ENCODE data around the gene SERPINA7. TPM values are rescaled to one million over a fixed set of nuclear protein-coding genes. Genes with fewer than 3 reads are reported as not detected.
"Not testable (repeated sequence)": the region's sequence is repeated elsewhere in the genome, so short reads cannot be mapped to it uniquely, and the experiment has no call there.

The SERPINA7 gene
- total RNA-seq, 1 donor from 2014 or later: not detected

- Mint-ChIP-seq H3K36me3 (no peaks in the 10 kb centered on the region), H3K9me3 (peaks cover 3% of the 10 kb centered on the region), H3K4me3 (no peak overlapping the region), H3K27ac (no peak overlapping the region), H3K4me1 (no peaks in the 10 kb centered on the region), H3K27me3 (ENCODE audit: insufficient read depth, low read depth) (peaks cover 3% of the 10 kb centered on the region)
- H3K27me3 ChIP-seq: no peaks in the 10 kb centered on the region
- no peak overlapping the region for H3K9ac ChIP-seq
- H3K36me3 ChIP-seq: no peaks in the 10 kb centered on the region
- no peaks in the 10 kb centered on the region for H3F3A ChIP-seq (ENCODE audit: low read depth)
- H3K9me3 ChIP-seq (ENCODE audit: low read depth): peaks cover 3% of the 10 kb centered on the region
- no peaks in the 10 kb centered on the region for H3K4me1 ChIP-seq
- H4K20me1 ChIP-seq (ENCODE audit: low read depth): no peaks in the 10 kb centered on the region
- no peak overlapping the region for H2AFZ ChIP-seq (replicated peaks)
- H3K4me2 ChIP-seq: no peak overlapping the region
- H3K27ac ChIP-seq: no peak overlapping the region
- no peak for DNase-seq (ENCODE audit: low spot score)
- TF ChIP-seq EZH2phosphoT487 (IDR thresholded peaks at IDR 0.05): no peak
- no peak for TF ChIP-seq CTCF (IDR thresholded peaks at IDR 0.05)
- TF ChIP-seq EZH2 (IDR thresholded peaks at IDR 0.05): no peak
- H3K4me3 ChIP-seq: no peak overlapping the region
- H3K79me2 ChIP-seq (ENCODE audit: low read depth): no peaks in the 10 kb centered on the region
Measured at GRCh38 chrX:106007815-106008214, 30.7 kb downstream of the SERPINA7 start.

DNA sequence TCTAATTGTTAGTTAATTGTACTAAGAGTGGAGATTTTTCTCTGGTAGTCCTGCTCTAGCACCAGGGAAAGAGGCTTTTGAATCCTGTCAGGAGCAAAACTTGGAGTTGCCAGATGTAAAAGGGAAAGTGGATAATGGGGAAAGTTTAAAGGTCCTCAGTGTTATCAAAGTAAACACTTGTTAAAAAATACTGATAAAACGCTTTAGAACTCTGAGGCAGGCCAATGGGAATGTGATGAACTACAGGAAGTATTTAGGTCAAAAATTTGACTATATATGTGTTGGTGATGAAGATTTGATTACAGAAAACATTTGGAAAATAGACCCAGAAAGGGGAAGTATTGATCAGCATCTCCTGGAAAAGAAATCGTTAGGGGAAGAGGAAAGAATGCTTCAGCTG, 32.8 kb downstream of the SERPINA7 start:
- Histone ChIP-seq H3K27ac (no peak overlapping the region), H3K9me3 (ENCODE audit: low read depth) (peaks cover 3% of the 10 kb centered on the region), H2AFZ (replicated peaks) (no peak overlapping the region), H3K36me3 (no peaks in the 10 kb centered on the region), H3K79me2 (ENCODE audit: low read depth) (no peaks in the 10 kb centered on the region), H3K4me2 (no peak overlapping the region), H3K9ac (no peak overlapping the region), H3F3A (ENCODE audit: low read depth) (no peaks in the 10 kb centered on the region), H3K27me3 (no peaks in the 10 kb centered on the region), H3K4me3 (no peak overlapping the region), H3K4me1 (no peaks in the 10 kb centered on the region), H4K20me1 (ENCODE audit: low read depth) (no peaks in the 10 kb centered on the region)
- no peaks in the 10 kb centered on the region for H3K9me3 Mint-ChIP-seq
- no peak overlapping the region for H3K27ac Mint-ChIP-seq
- no peak for TF ChIP-seq EZH2 (IDR thresholded peaks at IDR 0.05)
- TF ChIP-seq CTCF (IDR thresholded peaks at IDR 0.05): no peak
- TF ChIP-seq EZH2phosphoT487 (IDR thresholded peaks at IDR 0.05): no peak
- no peaks in the 10 kb centered on the region for H3K4me1 Mint-ChIP-seq
- H3K27me3 Mint-ChIP-seq (ENCODE audit: insufficient read depth, low read depth): peaks cover 3% of the 10 kb centered on the region
- H3K36me3 Mint-ChIP-seq: no peaks in the 10 kb centered on the region
- H3K4me3 Mint-ChIP-seq: no peak overlapping the region
- no peak for DNase-seq (ENCODE audit: low spot score)

- H3K9me3 Mint-ChIP-seq; H3K36me3 ChIP-seq; H3K27ac ChIP-seq; H3K9me3 ChIP-seq (ENCODE audit: low read depth); H3K27me3 ChIP-seq; H3K79me2 ChIP-seq (ENCODE audit: low read depth); H3K4me1 ChIP-seq; H4K20me1 ChIP-seq (ENCODE audit: low read depth); H3F3A ChIP-seq (ENCODE audit: low read depth); H3K4me3 ChIP-seq; H3K4me1 Mint-ChIP-seq; H3K27ac Mint-ChIP-seq; H3K27me3 Mint-ChIP-seq (ENCODE audit: insufficient read depth, low read depth); DNase-seq (ENCODE audit: low spot score); H3K36me3 Mint-ChIP-seq; H2AFZ ChIP-seq (replicated peaks); H3K9ac ChIP-seq; H3K4me2 ChIP-seq; H3K4me3 Mint-ChIP-seq: not testable (repeated sequence)
Measured at GRCh38 chrX:106000609-106001008, 37.9 kb downstream of the SERPINA7 start.

- Histone ChIP-seq H3K4me2 (no peak overlapping the region), H3F3A (ENCODE audit: low read depth) (no peaks in the 10 kb centered on the region), H2AFZ (replicated peaks) (no peak overlapping the region), H3K36me3 (no peaks in the 10 kb centered on the region), H3K27me3 (no peaks in the 10 kb centered on the region), H3K9ac (no peak overlapping the region), H3K4me3 (no peak overlapping the region), H3K4me1 (no peaks in the 10 kb centered on the region), H3K27ac (no peak overlapping the region), H3K79me2 (ENCODE audit: low read depth) (no peaks in the 10 kb centered on the region), H4K20me1 (ENCODE audit: low read depth) (no peaks in the 10 kb centered on the region), H3K9me3 (ENCODE audit: low read depth) (peaks cover 7% of the 10 kb centered on the region)
- H3K36me3 Mint-ChIP-seq: no peaks in the 10 kb centered on the region
- H3K27ac Mint-ChIP-seq: no peak overlapping the region
- peaks cover 3% of the 10 kb centered on the region for H3K27me3 Mint-ChIP-seq (ENCODE audit: insufficient read depth, low read depth)
- H3K9me3 Mint-ChIP-seq: no peaks in the 10 kb centered on the region
- TF ChIP-seq EZH2phosphoT487 (IDR thresholded peaks at IDR 0.05) (no peak), CTCF (IDR thresholded peaks at IDR 0.05) (no peak), EZH2 (IDR thresholded peaks at IDR 0.05) (no peak)
- no peak for DNase-seq (ENCODE audit: low spot score)
- no peaks in the 10 kb centered on the region for H3K4me1 Mint-ChIP-seq
- no peak overlapping the region for H3K4me3 Mint-ChIP-seq
Measured at GRCh38 chrX:106000203-106000602, 38.3 kb downstream of the SERPINA7 start.

Measured in neural progenitor cell (in vitro differentiated cells).